ENCODE data around the gene ZNF672.

The ZNF672 gene

GRCh38 chr1:248843687-248844086 lies 5.7 kb downstream of the ZNF672 start:
- Histone ChIP-seq H3K23ac (ENCODE audit: low read depth, low read length, poor library complexity) (no peak overlapping the region), H2BK5ac (ENCODE audit: low read length) (no peak overlapping the region), H3K36me3 (replicated peaks in 1 of 2; ENCODE audit: control insufficient read depth in 2 of 2, insufficient read depth in 2 of 2, low read length in 2 of 2) (peaks cover 39 to 65% of the 10 kb centered on the region in 2 donors), H3K27ac (replicated peaks; ENCODE audit: low read length) (no peak overlapping the region), H2AFZ (ENCODE audit: low read length) (no peak overlapping the region), H2BK15ac (ENCODE audit: low read length) (no peak overlapping the region), H3K4me1 (ENCODE audit: control insufficient read depth in 2 of 2, insufficient read depth in 1 of 2, low read depth in 1 of 2, low read length in 2 of 2) (peaks cover 2 to 4% of the 10 kb centered on the region in 2 donors), H3K9me3 (replicated peaks in 1 of 2; ENCODE audit: control insufficient read depth in 2 of 2, insufficient read depth in 1 of 2, low read depth in 1 of 2, low read length in 2 of 2) (peaks cover 0 to 2% of the 10 kb centered on the region in 2 donors), H3K4ac (ENCODE audit: low read length) (no peak overlapping the region), H4K8ac (ENCODE audit: low read depth, low read length) (no peak overlapping the region), H3K14ac (ENCODE audit: low read length) (no peak overlapping the region), H3K27me3 (ENCODE audit: control insufficient read depth in 3 of 3, insufficient read depth in 3 of 3, low read depth in 1 of 3, low read length in 3 of 3) (no peaks in the 10 kb centered on the region), H4K91ac (ENCODE audit: low read depth, low read length, poor library complexity) (no peak overlapping the region), H2BK120ac (ENCODE audit: low read depth, low read length) (no peak overlapping the region), H3K18ac (ENCODE audit: low read length) (no peak overlapping the region), H2BK12ac (ENCODE audit: low read length) (no peak overlapping the region), H2AK5ac (ENCODE audit: low read depth, low read length) (no peak overlapping the region), H3K79me1 (ENCODE audit: low read depth, low read length) (peaks cover 2% of the 10 kb centered on the region), H3K9ac (ENCODE audit: low read depth, low read length, poor library complexity) (no peak overlapping the region), H3K4me2 (ENCODE audit: insufficient read depth, low read length, poor library complexity, severe bottlenecking) (no peak overlapping the region), H3K4me3 (ENCODE audit: low read length in 2 of 2) (no peak overlapping the region)
- no peak for DNase-seq (ENCODE audit: low spot score)
- no CpG with 5 or more reads among the region's 3 CpGs for WGBS, 2 donors (ENCODE audit: extremely low coverage in 2 of 2, insufficient read length in 2 of 2, insufficient replicate concordance in 1 of 2)

GRCh38 chr1:248844526-248844925 lies 6.5 kb downstream of the ZNF672 start:
- H3K9ac ChIP-seq (ENCODE audit: low read depth, low read length, poor library complexity): no peak overlapping the region
- no peak overlapping the region for H3K27ac ChIP-seq (replicated peaks; ENCODE audit: low read length)
- H3K14ac ChIP-seq (ENCODE audit: low read length): no peak overlapping the region
- no peak overlapping the region for H2BK15ac ChIP-seq (ENCODE audit: low read length)
- H4K91ac ChIP-seq (ENCODE audit: low read depth, low read length, poor library complexity): no peak overlapping the region
- H3K18ac ChIP-seq (ENCODE audit: low read length): no peak overlapping the region
- no peak overlapping the region for H2BK120ac ChIP-seq (ENCODE audit: low read depth, low read length)
- no peak overlapping the region for H3K23ac ChIP-seq (ENCODE audit: low read depth, low read length, poor library complexity)
- H4K8ac ChIP-seq (ENCODE audit: low read depth, low read length): no peak overlapping the region
- H2AFZ ChIP-seq (ENCODE audit: low read length): no peak overlapping the region
- H2AK5ac ChIP-seq (ENCODE audit: low read depth, low read length): no peak overlapping the region
- H3K36me3 ChIP-seq (replicated peaks in 1 of 2; ENCODE audit: control insufficient read depth in 2 of 2, insufficient read depth in 2 of 2, low read length in 2 of 2): peaks cover 47 to 73% of the 10 kb centered on the region in 2 donors
- no peak overlapping the region for H3K4me2 ChIP-seq (ENCODE audit: insufficient read depth, low read length, poor library complexity, severe bottlenecking)
- H3K9me3 ChIP-seq (replicated peaks in 1 of 2; ENCODE audit: control insufficient read depth in 2 of 2, insufficient read depth in 1 of 2, low read depth in 1 of 2, low read length in 2 of 2): peaks cover 0 to 2% of the 10 kb centered on the region in 2 donors
- no peak overlapping the region for H3K4me3 ChIP-seq (ENCODE audit: low read length in 2 of 2)
- H3K4ac ChIP-seq (ENCODE audit: low read length): no peak overlapping the region
- no peak overlapping the region for H2BK5ac ChIP-seq (ENCODE audit: low read length)
- no peaks in the 10 kb centered on the region for H3K27me3 ChIP-seq (ENCODE audit: control insufficient read depth in 3 of 3, insufficient read depth in 3 of 3, low read depth in 1 of 3, low read length in 3 of 3)
- H2BK12ac ChIP-seq (ENCODE audit: low read length): no peak overlapping the region
- peaks cover 0 to under 1% of the 10 kb centered on the region in 2 donors for H3K4me1 ChIP-seq (ENCODE audit: control insufficient read depth in 2 of 2, insufficient read depth in 1 of 2, low read depth in 1 of 2, low read length in 2 of 2)
- DNase-seq (ENCODE audit: low spot score): no peak
- no CpG with 5 or more reads among the region's 8 CpGs for WGBS, 2 donors (ENCODE audit: extremely low coverage in 2 of 2, insufficient read length in 2 of 2, insufficient replicate concordance in 1 of 2)
- peaks cover 2% of the 10 kb centered on the region for H3K79me1 ChIP-seq (ENCODE audit: low read depth, low read length)

GRCh38 chr1:248847181-248847955 lies 9.3 kb downstream of the ZNF672 start:
- H3K23ac ChIP-seq (ENCODE audit: low read depth, low read length, poor library complexity): no peak overlapping the region
- H4K8ac ChIP-seq (ENCODE audit: low read depth, low read length): peak overlapping the region; percentile 26
- H3K9me3 ChIP-seq (replicated peaks in 1 of 2; ENCODE audit: control insufficient read depth in 2 of 2, insufficient read depth in 1 of 2, low read depth in 1 of 2, low read length in 2 of 2): peaks cover 0 to 2% of the 10 kb centered on the region in 2 donors
- H2AFZ ChIP-seq (ENCODE audit: low read length): no peak overlapping the region
- no peak overlapping the region for H3K27ac ChIP-seq (replicated peaks; ENCODE audit: low read length)
- H2BK15ac ChIP-seq (ENCODE audit: low read length): no peak overlapping the region
- no peak overlapping the region for H2BK12ac ChIP-seq (ENCODE audit: low read length)
- H3K18ac ChIP-seq (ENCODE audit: low read length): no peak overlapping the region
- H3K4ac ChIP-seq (ENCODE audit: low read length): no peak overlapping the region
- no peak overlapping the region for H4K91ac ChIP-seq (ENCODE audit: low read depth, low read length, poor library complexity)
- H3K27me3 ChIP-seq (ENCODE audit: control insufficient read depth in 3 of 3, insufficient read depth in 3 of 3, low read depth in 1 of 3, low read length in 3 of 3): no peaks in the 10 kb centered on the region
- H3K9ac ChIP-seq (ENCODE audit: low read depth, low read length, poor library complexity): no peak overlapping the region
- H3K4me2 ChIP-seq (ENCODE audit: insufficient read depth, low read length, poor library complexity, severe bottlenecking): no peak overlapping the region
- no peak overlapping the region for H2BK120ac ChIP-seq (ENCODE audit: low read depth, low read length)
- no peak for DNase-seq (ENCODE audit: low spot score)
- no peaks in the 10 kb centered on the region for H3K4me1 ChIP-seq (ENCODE audit: control insufficient read depth in 2 of 2, insufficient read depth in 1 of 2, low read depth in 1 of 2, low read length in 2 of 2)
- H2AK5ac ChIP-seq (ENCODE audit: low read depth, low read length): no peak overlapping the region
- H3K4me3 ChIP-seq (ENCODE audit: low read length in 2 of 2): no peak overlapping the region
- no peak overlapping the region for H3K14ac ChIP-seq (ENCODE audit: low read length)
- peaks cover 2% of the 10 kb centered on the region for H3K79me1 ChIP-seq (ENCODE audit: low read depth, low read length)
- H3K36me3 ChIP-seq (replicated peaks in 1 of 2; ENCODE audit: control insufficient read depth in 2 of 2, insufficient read depth in 2 of 2, low read length in 2 of 2): peaks cover 67 to 96% of the 10 kb centered on the region in 2 donors
- no peak overlapping the region for H2BK5ac ChIP-seq (ENCODE audit: low read length)
- no CpG with 5 or more reads among the region's 76 CpGs for WGBS, 2 donors (ENCODE audit: extremely low coverage in 2 of 2, insufficient read length in 2 of 2, insufficient replicate concordance in 1 of 2)

GRCh38 chr1:248847956-248848561 lies 10.0 kb downstream of the ZNF672 start:
- Histone ChIP-seq H3K36me3 (replicated peaks in 1 of 2; ENCODE audit: control insufficient read depth in 2 of 2, insufficient read depth in 2 of 2, low read length in 2 of 2) (peaks cover 71 to 96% of the 10 kb centered on the region in 2 donors), H2BK12ac (ENCODE audit: low read length) (no peak overlapping the region), H4K91ac (ENCODE audit: low read depth, low read length, poor library complexity) (no peak overlapping the region), H3K4ac (ENCODE audit: low read length) (no peak overlapping the region), H2BK5ac (ENCODE audit: low read length) (no peak overlapping the region), H3K4me3 (ENCODE audit: low read length in 2 of 2) (no peak overlapping the region), H3K4me2 (ENCODE audit: insufficient read depth, low read length, poor library complexity, severe bottlenecking) (no peak overlapping the region), H3K4me1 (ENCODE audit: control insufficient read depth in 2 of 2, insufficient read depth in 1 of 2, low read depth in 1 of 2, low read length in 2 of 2) (no peaks in the 10 kb centered on the region), H3K27me3 (ENCODE audit: control insufficient read depth in 3 of 3, insufficient read depth in 3 of 3, low read depth in 1 of 3, low read length in 3 of 3) (no peaks in the 10 kb centered on the region), H2AK5ac (ENCODE audit: low read depth, low read length) (no peak overlapping the region), H4K8ac (ENCODE audit: low read depth, low read length) (peak overlapping the region; percentile 7), H2BK120ac (ENCODE audit: low read depth, low read length) (no peak overlapping the region), H3K14ac (ENCODE audit: low read length) (no peak overlapping the region), H3K23ac (ENCODE audit: low read depth, low read length, poor library complexity) (peak overlapping the region; percentile 52), H2BK15ac (ENCODE audit: low read length) (no peak overlapping the region), H2AFZ (ENCODE audit: low read length) (no peak overlapping the region), H3K18ac (ENCODE audit: low read length) (no peak overlapping the region), H3K79me1 (ENCODE audit: low read depth, low read length) (peaks cover 2% of the 10 kb centered on the region), H3K9me3 (replicated peaks in 1 of 2; ENCODE audit: control insufficient read depth in 2 of 2, insufficient read depth in 1 of 2, low read depth in 1 of 2, low read length in 2 of 2) (peaks cover 0 to 2% of the 10 kb centered on the region in 2 donors), H3K27ac (replicated peaks; ENCODE audit: low read length) (no peak overlapping the region), H3K9ac (ENCODE audit: low read depth, low read length, poor library complexity) (peak overlapping the region; percentile 50)
- WGBS, 2 donors (ENCODE audit: extremely low coverage in 2 of 2, insufficient read length in 2 of 2, insufficient replicate concordance in 1 of 2): no CpG with 5 or more reads among the region's 72 CpGs
- no peak for DNase-seq (ENCODE audit: low spot score)

Measured in neuronal stem cell (in vitro differentiated cells).